Keratinocyte (primary cell): ENCODE data around the gene BANF2. TPM values are rescaled to one million over a fixed set of nuclear protein-coding genes. Genes with fewer than 3 reads are reported as not detected.

ENCODE experiments used
- DNase-seq: peaks from one replicate; pipeline ENCODE4 v3.0.0-alpha.2; 2011; ENCODE audit warnings: low read depth, missing footprints, low spot score
- FAIRE-seq: peaks from 2 replicates; lab custom pipeline; 2011; peaks lifted over from hg19 to GRCh38; lab: Jason Lieb, UNC
- H2AFZ ChIP-seq: 2 replicates; pipeline ENCODE4 v1.6.0; 2012; ENCODE audit warnings: low read length, control low read depth, inconsistent platforms; ENCODE audit not compliant: control insufficient read depth
- H3K27ac ChIP-seq: 2 replicates; pipeline ENCODE4 v1.5.1; 2011; ENCODE audit warnings: low read length; ENCODE audit not compliant: control insufficient read depth, insufficient read depth
- H3K27me3 ChIP-seq: 3 replicates; pipeline ENCODE4 v1.6.0; 2011; ENCODE audit warnings: low read length; ENCODE audit not compliant: control insufficient read depth, insufficient read depth; ENCODE audit errors: extremely low read depth
- H3K36me3 ChIP-seq, 2 experiments: 2 replicates in 1 of 2; 3 replicates in 1 of 2; pipeline ENCODE4 v1.5.1; 2011; ENCODE audit warnings: low read length in 2 of 2, mild to moderate bottlenecking in 1 of 2; ENCODE audit not compliant: control insufficient read depth in 2 of 2, insufficient read depth in 2 of 2; ENCODE audit errors: extremely low read depth in 1 of 2
- H3K4me1 ChIP-seq: 3 replicates; pipeline ENCODE4 v1.5.1; 2011; ENCODE audit warnings: low read length; ENCODE audit not compliant: control insufficient read depth, insufficient read depth; ENCODE audit errors: extremely low read depth
- H3K4me2 ChIP-seq: 3 replicates; pipeline ENCODE4 v1.6.0; 2011; ENCODE audit warnings: low read depth, low read length; ENCODE audit not compliant: control insufficient read depth, insufficient read depth; ENCODE audit errors: extremely low read depth
- H3K4me3 ChIP-seq, 3 experiments: fragments of 200-600 bp in 1 of 3; sonication (generic) in 1 of 3; 2 replicates in 2 of 3; 3 replicates in 1 of 3; pipeline ENCODE4 v1.5.1; 2011 to 2016; ENCODE audit warnings: low read length in 3 of 3, mild to moderate bottlenecking in 3 of 3, control low read depth in 2 of 3, inconsistent platforms in 1 of 3, low read depth in 1 of 3, mixed read lengths in 1 of 3, mixed run types in 1 of 3, moderate library complexity in 1 of 3; ENCODE audit not compliant: control insufficient read depth in 2 of 3, insufficient read depth in 2 of 3; ENCODE audit errors: extremely low read depth in 1 of 3
- H3K79me2 ChIP-seq: 2 replicates; pipeline ENCODE4 v1.6.0; 2012; ENCODE audit warnings: low read length; ENCODE audit not compliant: control insufficient read depth, insufficient read depth
- H3K9ac ChIP-seq: 3 replicates; pipeline ENCODE4 v1.6.0; 2011; ENCODE audit warnings: low read length; ENCODE audit not compliant: control insufficient read depth, insufficient read depth; ENCODE audit errors: extremely low read depth
- H3K9me1 ChIP-seq: 3 replicates; pipeline ENCODE4 v1.6.0; 2011; ENCODE audit warnings: low read length; ENCODE audit not compliant: control insufficient read depth, insufficient read depth; ENCODE audit errors: extremely low read depth
- H3K9me3 ChIP-seq: 2 replicates; pipeline ENCODE4 v1.5.1; 2012; ENCODE audit warnings: low read depth, low read length; ENCODE audit not compliant: control insufficient read depth
- H4K20me1 ChIP-seq: 3 replicates; pipeline ENCODE4 v1.6.0; 2011; ENCODE audit warnings: low read length; ENCODE audit not compliant: control insufficient read depth, insufficient read depth; ENCODE audit errors: extremely low read depth
- EZH2 ChIP-seq: IDR thresholded peaks from one replicate; pipeline ENCODE4 v1.6.1; 2012; ENCODE audit warnings: inconsistent platforms, mild to moderate bottlenecking, low read length, moderate library complexity
- dilution Hi-C: fragments of 300-500 bp; cut with MboI; formaldehyde crosslinking; loops from one replicate; pipeline ENCODE4 v1.7.0; 2020; ENCODE audit warnings: low sequenced_read_pairs; ENCODE audit not compliant: extremely low pct_ligation_motif_present
- polyA plus RNA-seq, 5 experiments: library from polyadenylated mRNA; depleted of rRNA in 3 of 5; stranded (reverse) in 3 of 5; stranded (forward) in 1 of 5; unstranded in 1 of 5; fragments of >200 nt; gene quantifications; 1 replicate in 1 of 5; 2 replicates in 3 of 5; 3 replicates in 1 of 5; pipeline versions ENCODE4 v1.2.1 to v1.2.3, GENCODE V29; 2011 to 2012; ENCODE audit warnings: missing spikeins in 2 of 5, low read depth in 1 of 5, low replicate concordance in 1 of 5
- TF ChIP-seq, protein P1 (sequence below), 3 experiments: IDR thresholded peaks in 1 of 3; conservative IDR thresholded peaks in 1 of 3; optimal IDR thresholded peaks in 1 of 3; 2 replicates in 2 of 3; 3 replicates in 1 of 3; pipeline versions ENCODE3 to v1.5.1; 2011; ENCODE audit warnings: low read length in 3 of 3, mild to moderate bottlenecking in 3 of 3, moderate library complexity in 2 of 3, control low read depth in 1 of 3, inconsistent platforms in 1 of 3; ENCODE audit not compliant: insufficient read depth in 2 of 3; ENCODE audit errors: extremely low read depth in 1 of 3

The BANF2 gene
- polyA plus RNA-seq, 1 donor (not counting 4 experiments of a cell fraction or from before 2014, with no cell fraction given) = not detected

DNA sequence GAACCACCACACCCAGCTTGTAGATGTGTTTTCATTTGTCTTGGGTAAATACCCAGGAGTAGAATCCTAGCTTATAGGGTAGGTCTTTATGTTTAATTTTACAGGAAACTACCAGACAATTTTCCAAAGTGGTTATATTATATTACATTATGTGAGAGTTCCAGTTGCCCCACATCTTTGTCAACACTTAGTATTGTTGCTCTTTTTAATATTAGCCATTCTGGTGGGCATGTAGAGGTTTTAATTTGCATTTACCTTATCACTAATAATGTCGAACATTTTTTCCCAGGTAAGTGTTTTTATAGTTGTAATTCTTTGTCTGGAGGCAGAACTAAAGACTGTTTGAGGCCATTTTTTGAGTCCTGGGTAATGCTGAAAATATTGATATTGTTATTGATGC lies 3.5 kb upstream of the BANF2 start:
- H3K9ac ChIP-seq = no peak overlapping the region
- DNase-seq (no peak), FAIRE-seq (no peak)
- TF ChIP-seq EZH2 = no peak
- TF ChIP-seq, protein P1, sequence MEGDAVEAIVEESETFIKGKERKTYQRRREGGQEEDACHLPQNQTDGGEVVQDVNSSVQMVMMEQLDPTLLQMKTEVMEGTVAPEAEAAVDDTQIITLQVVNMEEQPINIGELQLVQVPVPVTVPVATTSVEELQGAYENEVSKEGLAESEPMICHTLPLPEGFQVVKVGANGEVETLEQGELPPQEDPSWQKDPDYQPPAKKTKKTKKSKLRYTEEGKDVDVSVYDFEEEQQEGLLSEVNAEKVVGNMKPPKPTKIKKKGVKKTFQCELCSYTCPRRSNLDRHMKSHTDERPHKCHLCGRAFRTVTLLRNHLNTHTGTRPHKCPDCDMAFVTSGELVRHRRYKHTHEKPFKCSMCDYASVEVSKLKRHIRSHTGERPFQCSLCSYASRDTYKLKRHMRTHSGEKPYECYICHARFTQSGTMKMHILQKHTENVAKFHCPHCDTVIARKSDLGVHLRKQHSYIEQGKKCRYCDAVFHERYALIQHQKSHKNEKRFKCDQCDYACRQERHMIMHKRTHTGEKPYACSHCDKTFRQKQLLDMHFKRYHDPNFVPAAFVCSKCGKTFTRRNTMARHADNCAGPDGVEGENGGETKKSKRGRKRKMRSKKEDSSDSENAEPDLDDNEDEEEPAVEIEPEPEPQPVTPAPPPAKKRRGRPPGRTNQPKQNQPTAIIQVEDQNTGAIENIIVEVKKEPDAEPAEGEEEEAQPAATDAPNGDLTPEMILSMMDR (optimal IDR thresholded peaks at IDR 0.05 in 1 of 3, IDR thresholded peaks at IDR 0.05 in 1 of 3, conservative IDR thresholded peaks at IDR 0.05 in 1 of 3; ENCODE audit: extremely low read depth in 1 of 3, insufficient read depth in 2 of 3, low read length in 3 of 3) = no peak
- no peaks in the 10 kb centered on the region for H4K20me1 ChIP-seq
- no peak overlapping the region for H3K27ac ChIP-seq
- no peak overlapping the region for H3K4me3 ChIP-seq
- H3K9me3 ChIP-seq = no peaks in the 10 kb centered on the region
- dilution Hi-C loops = no loop called here
- H3K27me3 ChIP-seq = peaks cover 6% of the 10 kb centered on the region
- no peak overlapping the region for H2AFZ ChIP-seq
- no peaks in the 10 kb centered on the region for H3K79me2 ChIP-seq
- H3K4me2 ChIP-seq = no peak overlapping the region
- H3K9me1 ChIP-seq = no peaks in the 10 kb centered on the region
- H3K36me3 ChIP-seq = no peaks in the 10 kb centered on the region
- H3K4me1 ChIP-seq = peaks cover 9% of the 10 kb centered on the region

DNA sequence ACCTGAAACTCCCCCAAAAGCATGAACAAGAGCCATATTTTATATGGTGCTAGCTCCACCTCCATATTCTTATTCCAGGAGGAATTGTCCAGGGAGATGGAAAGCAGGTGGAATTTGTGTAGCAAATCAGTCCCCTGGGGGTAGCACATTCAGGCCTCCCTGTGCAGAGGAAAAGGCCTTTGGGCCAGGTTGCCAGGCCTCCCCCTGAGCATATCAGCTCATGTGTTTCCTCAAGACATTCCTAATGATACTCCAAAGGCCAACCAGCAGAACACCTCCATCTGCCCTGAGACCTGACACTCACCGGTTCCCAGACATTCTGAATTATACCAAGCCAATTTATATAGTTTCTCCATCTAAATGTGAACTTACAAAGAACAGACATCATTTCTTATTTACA lies 2.6 kb upstream of the BANF2 start:
- Histone ChIP-seq H3K9ac (no peak overlapping the region), H3K27ac (no peak overlapping the region), H3K4me1 (peaks cover 9% of the 10 kb centered on the region), H3K36me3 (no peaks in the 10 kb centered on the region), H3K9me3 (no peaks in the 10 kb centered on the region), H3K4me3 (no peak overlapping the region), H3K79me2 (no peaks in the 10 kb centered on the region), H2AFZ (no peak overlapping the region), H3K4me2 (no peak overlapping the region), H3K9me1 (no peaks in the 10 kb centered on the region), H4K20me1 (no peaks in the 10 kb centered on the region), H3K27me3 (peaks cover 4% of the 10 kb centered on the region)
- TF ChIP-seq EZH2 = no peak
- TF ChIP-seq, protein P1 (optimal IDR thresholded peaks at IDR 0.05 in 1 of 3, IDR thresholded peaks at IDR 0.05 in 1 of 3, conservative IDR thresholded peaks at IDR 0.05 in 1 of 3; ENCODE audit: extremely low read depth in 1 of 3, insufficient read depth in 2 of 3, low read length in 3 of 3) = no peak
- dilution Hi-C loops = no loop called here
- no peak for FAIRE-seq
- DNase-seq = no peak
